ENCODE data around the gene ITGB6.
A peak's percentile ranks its signal among the peaks of the same experiment; 100 is the strongest.
"Not testable (repeated sequence)": the region's sequence is repeated elsewhere in the genome, so short reads cannot be mapped to it uniquely, and the experiment has no call there.

The ITGB6 gene

DNA sequence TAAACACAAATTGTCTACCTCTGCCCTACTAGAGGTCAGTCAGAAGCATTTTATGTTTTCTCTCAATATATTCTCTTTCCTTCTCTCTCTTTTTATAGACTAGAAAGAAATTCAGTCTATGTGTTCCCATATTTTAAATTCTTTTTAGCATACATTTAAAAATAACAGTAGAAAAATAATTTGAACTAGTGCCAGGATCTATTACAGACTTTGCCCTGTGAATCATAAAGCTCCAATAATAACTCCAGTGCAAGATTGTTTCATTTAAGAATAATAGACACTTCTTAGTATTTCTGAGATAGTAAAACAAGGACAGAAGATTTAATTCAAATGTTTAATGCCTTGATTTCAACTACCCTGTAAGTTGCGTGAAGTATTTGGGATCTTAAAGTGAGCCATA, 60.1 kb downstream of the ITGB6 start:
- DNase-seq (ENCODE audit: low read depth): no peak

DNA sequence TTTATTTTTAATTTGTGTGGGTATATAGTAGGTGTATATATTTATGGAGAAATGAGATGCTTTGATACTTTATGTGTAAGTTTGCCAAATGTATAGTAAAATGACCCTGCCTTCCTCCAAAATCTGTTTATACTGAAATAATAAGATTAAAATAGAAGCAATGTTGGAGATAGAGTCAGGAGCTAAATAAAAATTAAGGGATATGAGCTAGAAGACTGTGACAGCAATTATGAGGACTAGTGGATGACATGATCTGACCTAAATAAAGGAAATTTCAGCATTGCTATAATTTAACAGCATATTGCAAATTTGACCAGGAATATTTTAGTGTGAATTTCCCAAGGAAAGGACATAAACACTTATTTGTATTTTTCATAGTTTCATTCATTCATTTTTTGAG, 60.7 kb downstream of the ITGB6 start:
- DNase-seq (ENCODE audit: low read depth): no peak

- DNase-seq (ENCODE audit: low read depth): no peak
Measured at GRCh38 chr2:160138406-160138805, 61.7 kb downstream of the ITGB6 start.

- DNase-seq (ENCODE audit: low read depth): no peak
Measured at GRCh38 chr2:160137464-160137863, 62.6 kb downstream of the ITGB6 start.

- no peak for DNase-seq (ENCODE audit: low read depth)
Measured at GRCh38 chr2:160132761-160133160, 67.3 kb downstream of the ITGB6 start.

DNA sequence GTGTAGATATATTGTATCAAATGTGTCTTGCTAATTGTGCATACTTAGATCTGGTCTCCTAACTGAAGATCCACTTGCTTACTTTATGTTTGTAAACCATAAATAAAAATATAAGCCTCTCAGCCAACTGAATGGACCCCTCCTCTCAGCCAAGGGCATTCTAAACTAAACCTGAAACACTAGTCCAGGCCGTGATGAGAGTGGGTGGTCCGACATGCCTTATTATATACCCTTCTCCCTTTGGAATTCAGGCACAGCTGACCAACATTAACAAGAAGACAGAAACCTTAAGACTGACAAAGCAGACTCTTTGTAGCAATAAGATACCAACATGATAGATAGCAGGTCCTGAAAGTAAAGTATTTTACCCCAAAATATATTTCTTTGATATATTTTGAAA, 73.3 kb downstream of the ITGB6 start:
- no peak for DNase-seq (ENCODE audit: low read depth)

GRCh38 chr2:160126315-160126714, 73.8 kb downstream of the ITGB6 start:
- DNase-seq (ENCODE audit: low read depth): no peak

GRCh38 chr2:160125828-160126227, 74.2 kb downstream of the ITGB6 start:
- no peak for DNase-seq (ENCODE audit: low read depth)

DNA sequence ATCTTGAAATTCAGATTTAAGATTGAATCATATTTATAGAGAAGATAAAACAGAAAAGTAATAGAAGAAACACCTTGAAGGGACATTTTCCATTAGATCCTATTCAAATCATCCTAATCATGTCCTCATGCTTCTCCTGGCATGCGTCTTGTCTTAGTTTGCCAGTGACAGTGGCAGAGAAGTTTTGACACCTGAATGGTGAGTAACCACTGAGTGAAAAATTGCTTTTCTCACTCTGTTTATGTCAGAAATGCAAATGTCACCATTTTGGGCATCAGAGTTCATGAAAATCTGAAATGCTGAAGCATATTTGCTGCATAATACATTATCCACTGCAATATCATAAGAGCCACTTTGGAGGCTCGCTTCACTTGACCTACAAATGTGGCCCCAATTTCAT, 74.7 kb downstream of the ITGB6 start:
- no peak for DNase-seq (ENCODE audit: low read depth)

- DNase-seq (ENCODE audit: low read depth): no peak
Measured at GRCh38 chr2:160124571-160124970, 75.5 kb downstream of the ITGB6 start.

- DNase-seq (ENCODE audit: low read depth): not testable (repeated sequence)
Measured at GRCh38 chr2:160114721-160115120, 85.4 kb downstream of the ITGB6 start.

GRCh38 chr2:160114020-160114419, 86.1 kb downstream of the ITGB6 start:
- no peak for DNase-seq (ENCODE audit: low read depth)

DNA sequence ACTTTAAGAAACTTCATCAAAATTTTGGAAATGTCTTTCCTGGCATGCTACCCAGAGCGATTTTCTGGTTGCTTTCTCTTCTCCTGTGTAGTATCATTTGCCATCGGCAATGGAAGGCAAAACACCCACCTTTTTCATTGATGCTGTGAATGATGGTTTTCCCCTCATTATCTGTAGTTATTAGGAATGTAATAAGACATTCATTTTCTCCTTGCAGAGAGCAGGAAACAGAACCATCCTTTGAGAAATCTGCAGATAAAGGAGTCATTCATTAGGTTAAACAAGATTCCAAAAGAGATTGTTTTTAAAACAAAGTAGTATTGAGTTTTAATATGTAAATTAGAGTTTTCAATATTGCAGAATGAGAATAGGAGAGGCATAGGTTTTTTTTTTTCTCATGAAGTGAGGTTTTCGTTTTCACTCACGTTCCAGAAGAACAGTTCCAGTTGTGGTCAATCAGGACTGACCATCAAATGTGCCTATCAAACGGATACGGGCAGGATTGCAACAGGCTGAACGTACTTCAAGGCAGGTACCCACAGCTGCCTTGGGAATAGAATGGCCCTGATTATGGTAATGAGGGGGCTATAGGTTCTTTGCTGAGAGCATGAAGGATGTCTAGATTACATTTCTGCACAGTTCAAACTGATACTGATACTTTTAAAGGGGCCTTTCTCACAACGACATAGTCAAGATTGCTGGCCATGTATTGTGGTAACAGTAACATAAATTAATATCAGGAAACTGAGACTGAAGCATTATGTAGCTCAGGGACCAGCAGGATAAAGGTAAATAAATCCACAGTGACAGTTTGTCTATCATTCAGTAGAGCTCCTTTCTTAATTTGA, 87.9 kb downstream of the ITGB6 start:
- no peak for DNase-seq (ENCODE audit: low read depth)

- no peak for DNase-seq (ENCODE audit: low read depth)
Measured at GRCh38 chr2:160110674-160111239, 89.3 kb downstream of the ITGB6 start.

DNA sequence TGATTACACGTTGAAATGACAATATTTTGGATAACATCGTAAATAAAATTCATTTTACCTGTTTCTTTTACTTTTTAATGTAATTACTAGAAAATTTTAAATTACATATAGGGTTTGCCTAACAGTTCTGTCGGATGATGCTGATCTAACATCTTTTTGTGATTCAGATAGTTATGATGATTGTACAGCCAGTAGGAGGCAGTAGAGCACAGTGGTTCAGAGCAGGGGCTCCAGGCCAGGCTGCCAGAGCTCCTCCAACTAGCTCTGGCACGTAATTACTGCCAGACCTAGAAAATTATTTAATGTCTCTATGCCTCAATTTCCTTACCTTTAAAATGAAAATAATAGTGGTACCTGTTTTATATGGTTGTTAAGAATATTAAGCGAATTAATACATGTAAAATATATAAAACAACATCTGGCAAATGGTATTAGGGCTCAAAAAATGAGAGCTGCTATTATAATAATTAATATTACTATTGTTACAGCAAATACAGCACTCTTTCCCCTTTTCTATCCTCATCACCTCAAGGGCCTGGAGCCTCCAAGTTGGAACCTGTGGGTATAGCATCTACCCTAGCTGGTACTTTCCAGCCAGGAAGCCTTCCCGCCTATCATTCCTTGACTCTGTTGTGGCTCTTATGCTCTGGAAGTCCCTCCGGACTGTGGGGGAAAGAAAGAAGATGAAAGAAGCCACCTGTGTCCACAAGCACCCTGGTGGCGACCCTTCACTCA, 90.0 kb downstream of the ITGB6 start:
- peak; percentile 2 for DNase-seq (ENCODE audit: low read depth)

GRCh38 chr2:160109243-160109642, 90.8 kb downstream of the ITGB6 start:
- no peak for DNase-seq (ENCODE audit: low read depth)

- no peak for DNase-seq (ENCODE audit: low read depth)
Measured at GRCh38 chr2:160108646-160109045, 91.4 kb downstream of the ITGB6 start.

DNA sequence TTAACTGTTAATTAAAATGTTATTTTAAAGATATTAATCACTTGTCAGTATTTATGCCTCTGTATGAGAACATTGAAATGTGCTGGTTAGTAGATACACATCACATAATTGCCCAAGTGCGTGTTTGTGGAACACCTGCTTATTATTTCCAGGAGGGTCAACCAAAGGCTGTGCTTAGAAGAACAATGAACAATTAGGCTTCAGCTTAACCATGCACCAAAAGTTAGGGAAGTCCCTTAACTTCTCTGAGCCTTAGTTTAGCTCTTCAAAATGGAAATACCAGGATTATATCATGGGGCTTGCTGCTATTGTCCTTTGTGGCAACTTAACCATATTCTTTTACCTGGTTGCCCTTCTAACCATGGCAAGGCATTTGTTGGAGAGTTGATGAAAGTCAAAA, 94.7 kb downstream of the ITGB6 start:
- DNase-seq (ENCODE audit: low read depth): no peak

- no peak for DNase-seq (ENCODE audit: low read depth)
Measured at GRCh38 chr2:160104115-160104514, 96.0 kb downstream of the ITGB6 start.

DNA sequence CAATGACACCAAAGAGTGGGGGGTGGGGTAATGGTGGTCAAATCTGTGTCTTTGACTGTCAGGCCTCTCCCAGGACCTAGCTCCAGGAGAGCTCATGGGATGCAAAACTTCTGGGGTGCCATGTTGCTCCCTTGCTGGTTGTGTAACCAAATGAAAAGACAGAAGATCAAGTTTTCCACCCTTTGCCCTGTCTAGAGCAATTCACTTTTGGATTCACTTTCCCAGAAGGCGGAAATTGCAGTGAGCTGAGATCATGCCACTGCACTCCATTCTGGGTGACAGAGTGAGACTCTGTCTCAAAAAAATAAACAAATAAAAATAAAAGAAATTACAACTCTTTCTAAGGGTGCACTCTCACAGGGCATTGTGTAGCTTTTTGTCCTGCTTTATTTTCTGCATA, 102.7 kb downstream of the ITGB6 start:
- DNase-seq (ENCODE audit: low read depth): no peak

DNA sequence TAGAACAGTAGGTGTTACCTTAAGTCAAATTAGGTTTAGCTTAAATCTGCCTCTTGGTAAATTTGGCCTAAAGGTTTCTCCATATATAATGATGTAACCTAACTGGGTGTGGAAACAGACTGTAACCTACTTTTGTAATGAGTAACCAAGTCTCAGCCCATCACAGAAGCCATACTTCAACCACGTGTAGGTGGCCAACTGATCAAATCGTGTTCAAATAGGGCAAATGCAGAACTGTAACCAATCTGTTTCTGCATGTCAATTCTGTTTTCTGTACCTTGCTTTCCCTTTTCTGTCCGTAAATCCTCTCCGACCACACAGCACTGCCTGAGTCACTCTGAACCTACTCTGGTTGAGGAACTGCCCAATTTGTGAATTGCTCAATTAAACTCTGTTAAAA, 103.7 kb downstream of the ITGB6 start:
- no peak for DNase-seq (ENCODE audit: low read depth)

- DNase-seq (ENCODE audit: low read depth): no peak
Measured at GRCh38 chr2:160092445-160092844, 107.6 kb downstream of the ITGB6 start.

GRCh38 chr2:160091381-160091780, 108.7 kb downstream of the ITGB6 start:
- DNase-seq (ENCODE audit: low read depth): no peak
